ENCODE data around the gene KIF25.
"Not testable (repeated sequence)": the region's sequence is repeated elsewhere in the genome, so short reads cannot be mapped to it uniquely, and the experiment has no call there.

KIF25 gene

GRCh38 chr6:167975458-167975857, 22.0 kb upstream of the KIF25 start:
- no peak for DNase-seq (ENCODE audit: low spot score)

- not testable (repeated sequence) for DNase-seq (ENCODE audit: low spot score)
Observed at GRCh38 chr6:167976116-167976657, 21.3 kb upstream of the KIF25 start.

DNA sequence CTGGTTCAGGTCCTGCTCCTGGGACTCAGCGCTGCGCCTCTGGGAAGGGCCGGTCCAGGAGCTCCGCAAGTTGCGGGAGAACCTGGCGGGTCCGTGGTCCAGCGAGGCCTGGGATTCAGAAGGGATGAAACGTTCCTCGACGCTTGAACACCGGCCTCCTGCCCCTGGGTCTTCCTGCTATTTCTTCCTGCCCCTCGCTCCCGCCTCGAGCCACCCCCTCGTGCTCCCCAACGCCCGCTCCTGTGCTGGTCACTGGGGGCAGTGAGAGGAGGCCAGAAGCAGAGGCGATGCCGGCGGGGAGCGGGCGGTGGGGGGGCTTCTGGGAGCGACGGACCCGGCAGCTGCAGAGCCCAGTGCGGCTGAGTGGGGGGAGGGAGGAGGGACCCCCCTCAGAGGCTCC, 20.8 kb upstream of the KIF25 start:
- DNase-seq (ENCODE audit: low spot score): no peak

DNA sequence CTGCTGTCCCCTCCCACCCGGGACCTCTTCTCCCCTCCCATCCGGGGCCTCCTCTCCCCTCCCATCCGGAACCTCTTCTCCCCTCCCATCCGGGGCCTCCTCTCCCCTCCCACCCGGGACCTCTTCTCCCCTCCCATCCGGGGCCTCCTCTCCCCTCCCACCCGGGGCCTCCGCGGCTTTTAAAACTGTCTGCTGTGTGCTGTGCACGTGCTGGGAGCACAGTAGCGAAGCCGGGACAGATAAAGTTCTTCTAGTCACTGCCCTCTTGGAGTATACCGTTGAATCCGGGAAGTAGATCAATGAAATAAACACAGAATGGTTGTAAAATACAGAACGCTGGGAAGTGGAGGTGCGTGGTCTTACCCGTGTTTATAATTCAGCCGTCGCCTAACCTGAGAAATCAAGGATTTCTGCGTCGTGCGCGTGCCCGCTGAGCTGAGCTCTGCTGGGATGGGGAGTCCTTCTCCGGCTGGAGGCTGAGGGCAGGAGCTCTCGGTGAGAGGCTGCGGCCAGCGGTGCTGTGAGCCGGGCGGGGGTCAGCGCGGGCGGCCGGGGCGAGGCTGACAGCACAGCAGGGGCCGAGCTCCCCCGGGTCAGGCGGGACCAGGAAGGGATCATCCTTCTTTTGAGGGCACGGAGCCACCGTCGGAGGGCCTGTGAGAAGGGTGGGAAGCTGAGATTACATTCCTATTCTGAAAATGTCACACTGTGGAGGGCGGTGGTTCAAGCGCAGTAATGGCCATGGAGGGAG, 19.6 kb upstream of the KIF25 start:
- peak; percentile 75 for DNase-seq (ENCODE audit: low spot score)

DNA sequence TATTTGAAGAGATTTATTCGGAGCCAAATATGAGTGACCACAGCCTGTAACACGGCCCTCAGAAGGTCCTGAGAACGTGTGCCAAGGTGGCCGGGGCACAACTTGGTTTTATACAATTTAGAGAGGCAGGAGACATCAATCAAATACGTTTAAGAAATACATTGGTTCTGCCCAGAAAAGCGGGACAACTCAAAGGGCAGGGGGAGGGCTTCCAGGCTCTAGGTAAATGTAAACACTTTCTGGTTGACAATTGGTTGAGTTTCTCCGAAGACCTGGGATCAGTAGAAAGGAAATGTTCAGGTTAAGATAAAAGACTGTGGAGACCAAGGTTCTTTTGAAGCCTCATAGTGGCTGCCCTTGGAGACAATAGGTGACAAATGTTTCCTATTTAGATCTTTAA, 18.9 kb upstream of the KIF25 start:
- no peak for DNase-seq (ENCODE audit: low spot score)

DNA sequence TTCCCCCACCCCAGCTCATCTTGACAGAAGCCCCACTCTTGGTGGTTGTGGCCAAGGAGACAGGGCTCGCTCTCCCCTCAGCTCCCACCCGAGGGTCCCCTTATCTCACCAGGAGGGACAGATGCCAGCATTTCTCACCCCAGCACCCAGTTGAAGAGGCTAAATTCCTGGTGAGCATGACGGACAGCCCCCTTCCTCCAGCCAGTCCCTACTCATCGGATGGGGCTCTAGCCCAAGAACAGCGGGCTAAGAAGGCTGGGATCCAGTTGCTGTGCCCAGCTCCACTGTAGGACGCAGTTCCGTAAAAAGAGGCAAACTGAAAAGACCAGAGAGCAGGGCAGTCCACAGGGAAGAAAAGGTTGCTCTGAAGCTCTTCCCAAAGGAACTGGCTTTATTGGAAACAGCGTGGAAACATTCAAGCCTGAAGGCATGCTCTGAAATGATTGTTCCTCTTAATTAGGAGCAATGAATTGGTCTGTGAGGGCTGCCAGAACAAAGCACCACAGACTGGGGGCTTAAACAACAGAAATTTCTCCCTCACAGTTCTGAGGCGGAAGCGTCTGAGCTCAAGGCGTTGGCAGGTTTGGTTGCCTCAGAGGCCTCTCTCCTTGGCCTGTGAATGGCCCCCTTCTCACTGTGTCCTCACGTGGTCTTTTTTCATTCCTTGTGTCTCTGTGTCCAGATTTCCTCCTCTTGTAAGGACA, 17.9 kb upstream of the KIF25 start:
- no peak for DNase-seq (ENCODE audit: low spot score)

- no peak for DNase-seq (ENCODE audit: low spot score)
Observed at GRCh38 chr6:167980911-167981580, 16.4 kb upstream of the KIF25 start.

DNA sequence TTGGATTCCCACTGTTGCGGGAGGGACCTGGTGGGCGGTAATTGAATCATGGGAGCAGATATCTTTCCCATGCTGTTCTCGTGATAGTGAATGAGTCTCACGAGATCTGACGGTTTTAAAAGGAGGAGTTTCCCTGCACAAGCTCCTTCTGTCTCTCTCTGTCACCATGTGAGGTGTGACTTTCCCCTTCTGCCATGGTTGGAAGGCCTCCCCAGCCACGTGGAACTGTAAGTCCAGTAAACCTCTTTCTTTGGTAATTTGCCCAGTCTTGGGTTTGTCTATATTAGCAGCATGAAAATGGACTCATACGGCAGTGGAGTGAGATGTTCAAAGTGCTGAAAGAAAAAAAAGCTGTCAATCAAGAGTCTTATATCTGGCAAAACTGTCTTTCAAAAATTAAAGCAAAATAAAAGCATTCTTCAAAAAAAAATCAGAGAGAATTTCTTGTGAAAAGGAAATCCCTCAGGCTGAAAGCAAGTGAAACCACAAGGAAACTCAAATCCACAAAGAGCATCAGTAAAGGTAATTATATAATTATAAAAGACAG, 15.5 kb upstream of the KIF25 start:
- no peak for DNase-seq (ENCODE audit: low spot score)

DNA sequence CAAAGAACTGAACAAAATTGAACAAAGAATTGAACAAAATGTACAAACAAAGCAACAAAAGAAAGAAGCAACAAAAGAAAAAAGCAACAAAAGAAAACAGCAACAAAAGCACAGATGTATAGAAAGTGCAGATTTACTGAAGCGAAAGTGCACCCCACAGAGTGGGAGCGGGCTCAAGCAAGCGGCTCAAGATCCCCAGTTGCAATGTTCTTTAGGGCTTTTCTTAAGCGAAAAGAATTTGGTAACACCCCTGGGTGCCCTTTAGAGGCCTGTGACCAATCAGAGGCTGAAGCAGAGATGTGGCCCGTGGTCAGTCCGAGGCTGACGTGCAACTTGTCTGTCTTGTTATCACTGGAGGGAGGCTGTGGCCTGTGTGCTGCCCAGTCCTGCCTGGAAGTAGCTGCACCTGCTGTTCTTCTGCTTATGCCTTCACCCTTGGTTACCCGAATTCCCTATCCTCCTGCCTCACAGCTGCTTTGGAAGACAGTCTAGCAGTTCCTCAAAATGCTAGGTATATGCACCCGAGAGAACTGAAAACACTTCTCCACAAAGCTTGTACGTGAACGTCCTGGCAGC, 13.2 kb upstream of the KIF25 start:
- no peak for DNase-seq (ENCODE audit: low spot score)

DNA sequence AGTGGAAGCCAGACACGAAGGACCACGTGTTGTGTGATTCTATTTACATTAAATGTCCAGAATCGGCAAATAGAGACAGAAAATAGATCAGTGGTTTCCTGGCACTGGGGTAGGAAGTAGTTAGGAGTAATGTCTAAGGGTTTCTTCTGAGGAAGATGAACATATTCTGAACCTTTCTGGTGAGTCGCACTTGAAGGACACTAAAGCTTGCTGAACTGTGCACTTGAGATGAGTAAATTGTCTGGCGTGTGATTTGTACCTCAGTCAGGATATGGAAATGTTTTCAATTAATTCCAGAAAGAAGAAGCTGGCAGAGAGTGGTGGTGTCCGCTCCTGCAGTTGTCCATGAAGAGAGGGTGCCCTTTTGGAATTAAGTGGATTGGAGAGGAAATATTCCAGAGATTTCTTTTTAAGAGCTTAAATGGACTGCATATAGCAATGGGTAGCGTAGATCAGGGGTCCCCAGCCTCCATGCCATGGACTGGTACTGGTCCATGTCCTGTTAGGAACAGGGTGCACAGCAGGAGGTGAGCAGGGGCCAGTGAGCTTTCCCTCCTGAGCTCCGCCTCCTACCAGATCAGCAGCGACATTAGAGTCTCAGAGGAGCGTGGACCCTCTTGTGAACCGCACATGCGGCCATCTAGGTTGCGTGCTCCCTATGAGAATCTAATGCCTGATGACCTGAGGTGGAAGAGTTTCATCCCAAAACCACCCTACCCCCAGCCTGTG, 12.4 kb upstream of the KIF25 start:
- DNase-seq (ENCODE audit: low spot score): no peak

DNA sequence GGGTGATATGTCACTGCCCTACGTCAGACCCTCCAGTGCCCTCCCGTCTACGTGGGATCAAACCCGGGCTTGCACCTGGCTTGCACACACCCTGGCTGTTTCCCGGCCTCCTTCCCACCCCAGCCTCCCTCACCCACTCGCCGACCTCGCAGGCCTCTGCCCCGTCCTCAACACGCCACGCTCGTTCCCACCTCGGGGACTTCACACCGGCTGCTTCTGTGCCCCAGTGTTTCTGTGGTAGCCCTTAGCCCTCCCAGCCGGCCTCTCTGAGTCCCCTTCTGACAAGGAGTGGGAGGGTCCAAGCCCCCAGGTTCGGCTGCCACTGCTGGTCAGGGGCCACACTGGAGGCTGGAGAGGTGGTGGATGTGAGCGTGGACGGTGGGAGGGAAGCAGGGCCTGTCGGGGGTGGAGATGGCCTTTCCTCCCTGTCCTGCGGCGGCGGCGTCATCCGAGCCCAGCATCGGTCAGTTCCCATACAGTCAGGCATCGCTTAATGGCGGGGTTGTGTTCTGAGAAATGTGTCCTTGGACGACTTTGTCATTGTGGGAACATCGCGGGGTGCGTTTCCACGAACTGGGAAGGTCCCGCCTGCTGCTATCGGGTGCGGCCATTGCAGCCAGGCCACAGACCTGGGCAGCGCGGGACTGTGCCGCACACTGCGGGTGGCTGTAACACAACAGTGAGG, 11.4 kb upstream of the KIF25 start:
- no peak for DNase-seq (ENCODE audit: low spot score)

GRCh38 chr6:167987396-167988153, 9.9 kb upstream of the KIF25 start:
- no peak for DNase-seq (ENCODE audit: low spot score)

- no peak for DNase-seq (ENCODE audit: low spot score)
Observed at GRCh38 chr6:167988154-167988495, 9.3 kb upstream of the KIF25 start.

DNA sequence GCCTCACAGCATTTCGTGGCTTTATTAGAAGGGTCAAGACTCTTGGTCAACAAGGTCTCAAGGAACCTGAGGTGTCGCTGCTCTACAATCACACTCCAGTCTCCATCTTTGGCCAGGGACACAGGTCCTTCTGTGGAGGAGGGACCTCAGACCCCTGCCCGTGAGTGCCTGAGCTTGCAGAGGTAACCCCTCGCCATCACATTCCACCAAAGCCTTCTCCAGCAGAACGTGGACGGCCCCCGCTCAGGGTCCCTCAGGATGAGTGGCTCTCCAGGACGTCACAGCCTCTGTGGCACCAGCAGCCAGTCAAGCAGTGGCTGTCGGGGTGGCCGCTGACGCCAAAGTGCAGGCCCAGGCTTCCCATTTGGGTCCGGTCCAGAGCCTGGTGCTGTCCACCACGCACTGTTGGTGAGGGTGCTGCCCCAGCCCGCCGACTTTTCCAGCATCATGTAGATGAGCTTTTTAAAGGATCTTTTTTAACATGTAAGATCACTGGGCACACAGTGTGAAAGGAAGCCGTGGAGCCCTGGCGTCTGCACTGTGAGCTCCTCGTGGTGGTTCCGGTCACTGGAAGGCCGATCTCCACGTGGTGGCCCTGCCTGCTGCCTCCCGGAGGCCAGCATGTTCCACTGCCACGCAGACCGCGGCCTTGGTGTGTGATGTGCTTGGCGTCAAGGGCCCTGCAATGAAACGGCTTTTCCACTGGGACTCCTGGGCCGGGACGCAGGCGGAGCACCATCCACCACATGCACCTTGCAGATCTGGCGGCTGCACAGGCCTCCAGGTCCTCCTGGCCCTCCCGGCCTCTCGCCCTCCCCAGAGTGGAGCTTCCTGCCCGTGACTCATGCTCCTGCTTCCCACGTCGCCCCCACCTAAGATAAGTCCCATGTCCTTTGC, 8.3 kb upstream of the KIF25 start:
- no peak for DNase-seq (ENCODE audit: low spot score)

GRCh38 chr6:167990016-167990945, 7.2 kb upstream of the KIF25 start:
- DNase-seq (ENCODE audit: low spot score): no peak

GRCh38 chr6:167993169-167993568, 4.3 kb upstream of the KIF25 start:
- no peak for DNase-seq (ENCODE audit: low spot score)

DNA sequence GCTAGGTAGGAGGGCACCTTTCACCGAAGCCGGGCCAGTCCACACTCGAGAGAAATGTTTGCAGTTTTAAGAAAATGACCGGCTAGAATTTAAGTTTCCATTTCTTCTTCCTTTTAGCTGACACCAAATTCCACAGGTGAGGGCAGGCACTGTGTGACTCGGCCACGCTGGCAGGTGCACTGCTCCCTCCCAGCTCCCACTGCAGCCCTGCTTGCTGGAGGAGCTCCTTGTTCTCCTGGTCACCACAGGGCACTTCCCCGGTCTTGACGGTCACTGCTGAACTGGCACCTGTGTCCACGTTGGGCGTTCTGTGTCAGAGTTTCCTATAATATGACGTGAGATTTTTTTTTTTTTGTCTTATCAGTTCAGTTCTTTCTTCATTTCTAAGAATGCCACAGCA, 3.6 kb upstream of the KIF25 start:
- DNase-seq (ENCODE audit: low spot score): no peak

- no peak for DNase-seq (ENCODE audit: low spot score)
Observed at GRCh38 chr6:167995302-167995701, 2.2 kb upstream of the KIF25 start.

Measured in HuH-7.5 (cell line).